Measurements from ENCODE around the gene GATB.

Gene GATB

DNA sequence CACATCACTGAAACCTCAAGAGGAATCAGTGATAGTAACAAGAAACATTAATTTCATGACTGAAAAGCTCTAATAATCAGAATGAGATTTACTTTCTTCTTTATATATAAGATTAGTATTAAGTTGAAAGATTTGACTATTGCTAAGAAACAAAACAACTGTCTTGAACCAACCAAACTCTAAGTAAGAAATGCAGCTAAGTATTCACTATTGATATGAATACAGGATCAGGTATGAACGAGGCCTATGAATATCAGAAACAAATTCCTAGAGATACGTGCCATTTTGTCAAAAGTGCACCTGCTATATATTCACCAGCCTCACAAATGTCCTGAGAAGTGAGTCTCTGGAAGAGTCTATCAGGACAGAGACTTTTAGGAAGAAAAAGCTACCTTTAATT lies 32.1 kb downstream of the GATB start:
- DNase-seq = no peak

- DNase-seq = no peak
Measured at GRCh38 chr4:151728006-151728405, 32.8 kb downstream of the GATB start.

DNA sequence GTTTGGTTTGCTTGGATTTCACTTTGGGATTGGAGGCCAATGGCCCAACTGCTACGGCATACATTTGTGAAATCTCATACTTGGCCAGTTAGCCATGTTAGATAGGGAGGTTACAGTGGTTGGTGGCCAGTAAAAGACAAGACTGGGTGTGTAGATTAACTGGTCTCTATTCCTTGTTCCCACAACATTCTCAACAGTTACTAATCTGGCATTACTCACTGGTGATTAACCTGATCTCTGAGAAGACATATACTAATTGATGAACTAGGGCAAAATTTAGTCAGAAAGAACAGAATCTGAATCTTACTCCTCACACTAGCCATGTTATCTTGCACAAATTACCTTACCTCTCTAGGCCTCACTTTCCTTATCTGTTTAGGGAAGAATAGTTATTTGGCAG lies 33.4 kb downstream of the GATB start:
- no peak for DNase-seq

GRCh38 chr4:151725087-151725486 lies 35.7 kb downstream of the GATB start:
- DNase-seq = no peak

- DNase-seq = no peak
Measured at GRCh38 chr4:151721916-151722315, 38.9 kb downstream of the GATB start.

DNA sequence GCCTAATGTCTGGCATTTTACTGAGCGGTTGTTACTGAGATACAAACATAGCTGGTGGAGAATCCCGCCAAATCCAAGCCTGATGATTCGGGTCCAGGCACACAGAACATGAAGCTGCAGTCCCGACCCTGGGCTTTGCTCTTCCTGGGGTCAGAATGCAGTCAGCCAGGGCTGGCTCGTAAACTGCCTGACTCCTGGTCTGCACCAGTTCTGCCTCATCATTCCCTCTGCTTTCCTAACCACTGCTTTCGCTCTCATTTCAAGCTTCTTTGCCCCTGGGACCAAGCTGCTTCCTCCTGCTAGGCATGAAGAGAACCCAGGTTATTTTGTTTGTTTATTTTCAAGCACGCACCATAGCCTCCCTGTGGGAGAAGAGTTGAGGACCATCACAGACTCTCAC lies 39.3 kb downstream of the GATB start:
- DNase-seq = no peak

DNA sequence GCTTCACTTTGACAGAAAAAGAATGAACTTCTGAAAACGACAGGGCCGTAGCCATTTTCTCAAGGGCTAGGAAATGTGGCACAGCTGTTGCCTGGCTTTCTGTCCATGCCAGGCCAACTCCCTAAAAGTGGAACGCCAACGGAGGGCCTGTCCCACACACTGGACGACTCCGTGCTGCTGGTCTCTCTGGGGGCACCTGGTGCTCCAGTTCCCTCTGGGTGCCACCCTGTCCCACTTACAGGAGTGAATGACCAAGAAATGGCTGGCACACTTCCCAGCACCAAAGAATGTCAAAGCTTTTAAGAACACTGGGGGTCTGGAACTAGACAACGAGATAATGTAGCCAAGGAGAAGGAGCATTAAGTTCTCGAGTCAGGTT lies 40.9 kb downstream of the GATB start:
- DNase-seq = no peak

- DNase-seq = no peak
Measured at GRCh38 chr4:151718984-151719955, 41.5 kb downstream of the GATB start.

DNA sequence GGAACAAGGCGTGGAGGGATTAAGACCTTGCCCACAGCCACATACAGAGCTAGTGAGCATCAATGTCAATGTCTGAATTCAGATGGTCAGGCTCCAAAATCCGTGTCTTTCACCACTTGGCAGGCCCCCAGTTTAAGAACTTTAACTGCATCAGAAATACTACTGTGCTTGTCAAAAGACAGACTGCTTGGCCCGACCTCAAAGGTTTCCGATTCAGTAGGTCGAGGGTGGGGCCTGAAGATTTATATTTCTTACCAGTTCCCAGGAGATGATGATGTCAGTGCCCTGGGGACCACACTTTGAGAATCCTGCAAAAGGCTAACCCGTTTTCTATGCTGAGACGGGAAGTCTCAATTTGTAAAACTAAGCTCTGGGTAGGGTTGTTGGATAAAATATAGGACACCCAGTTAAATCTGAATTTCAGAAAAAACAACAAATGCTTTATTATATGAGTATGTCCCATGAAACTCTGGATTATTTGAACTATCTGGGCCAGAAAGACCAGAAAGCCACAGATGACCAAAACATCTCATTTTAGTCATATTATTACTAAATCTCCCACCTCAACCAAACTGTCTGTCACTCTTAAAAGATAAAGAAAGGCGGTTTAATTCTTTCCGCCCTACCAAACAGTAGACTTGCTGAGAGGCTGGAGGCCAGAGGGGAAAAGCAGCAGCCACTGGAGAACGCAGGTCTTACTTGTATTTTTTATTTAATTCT lies 42.7 kb downstream of the GATB start:
- no peak for DNase-seq

GRCh38 chr4:151717314-151717713 lies 43.5 kb downstream of the GATB start:
- DNase-seq = no peak

GRCh38 chr4:151716324-151716723 lies 44.5 kb downstream of the GATB start:
- DNase-seq = no peak

- no peak for DNase-seq
Measured at GRCh38 chr4:151715881-151716280, 44.9 kb downstream of the GATB start.

- DNase-seq = no peak
Measured at GRCh38 chr4:151712777-151713176, 48.0 kb downstream of the GATB start.

DNA sequence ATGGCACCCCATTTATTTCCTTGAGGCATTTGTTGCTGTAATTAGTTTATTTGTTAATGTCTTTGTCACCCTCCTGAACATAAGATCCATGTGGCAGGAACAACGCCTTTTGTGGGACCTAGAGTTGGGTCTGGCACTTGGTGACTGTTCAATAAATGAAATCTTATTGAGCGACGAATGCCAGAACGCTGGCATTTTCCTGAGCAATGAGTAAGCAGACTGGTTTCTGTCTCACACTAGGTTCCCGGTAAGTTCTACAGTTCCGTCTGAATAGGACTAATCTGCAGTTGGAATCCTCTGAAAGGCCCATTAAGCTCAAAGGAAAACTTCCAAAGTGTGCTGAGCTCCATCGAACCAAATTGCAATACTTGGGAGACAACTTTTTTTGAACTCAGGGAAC lies 49.2 kb downstream of the GATB start:
- DNase-seq = no peak

- DNase-seq = no peak
Measured at GRCh38 chr4:151709587-151709986, 51.2 kb downstream of the GATB start.

DNA sequence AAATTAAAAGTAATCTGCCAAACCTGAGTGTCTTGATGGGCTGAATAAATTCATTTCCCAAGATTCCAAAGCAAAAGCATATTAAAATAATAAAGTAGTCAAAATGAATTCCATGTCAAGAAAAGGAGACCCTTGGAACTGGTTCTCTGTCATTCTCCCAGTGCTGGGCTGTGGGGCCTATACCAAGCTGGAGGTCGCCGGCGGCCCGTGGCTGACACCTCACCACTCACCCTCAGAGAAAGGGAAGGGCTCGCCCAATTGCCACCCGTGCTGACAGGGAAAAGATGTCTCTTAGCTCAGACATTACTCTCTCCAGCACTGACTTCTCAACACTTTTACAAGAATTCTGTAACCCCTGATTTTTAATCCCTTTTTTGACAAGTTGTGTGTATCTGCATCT lies 51.7 kb downstream of the GATB start:
- no peak for DNase-seq

DNA sequence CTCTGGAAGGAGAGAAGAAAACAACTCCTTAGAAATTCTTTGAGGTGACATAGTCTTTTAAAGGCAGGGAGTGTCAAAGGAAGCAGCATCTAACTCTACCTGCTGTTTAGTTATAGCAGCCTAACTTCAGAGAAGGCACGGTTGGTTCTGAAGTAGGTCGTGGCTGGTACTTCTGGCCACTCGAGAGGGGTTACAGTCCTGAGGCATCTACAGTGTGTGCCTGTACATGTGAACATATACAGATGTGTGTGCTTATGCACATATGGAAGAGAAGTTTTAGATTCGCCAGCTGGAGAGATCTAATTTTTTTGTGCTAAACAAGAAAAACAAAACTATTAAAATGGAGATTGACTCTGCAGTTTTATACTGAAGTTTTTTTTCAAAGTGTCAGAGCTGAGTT lies 52.7 kb downstream of the GATB start:
- DNase-seq = no peak

DNA sequence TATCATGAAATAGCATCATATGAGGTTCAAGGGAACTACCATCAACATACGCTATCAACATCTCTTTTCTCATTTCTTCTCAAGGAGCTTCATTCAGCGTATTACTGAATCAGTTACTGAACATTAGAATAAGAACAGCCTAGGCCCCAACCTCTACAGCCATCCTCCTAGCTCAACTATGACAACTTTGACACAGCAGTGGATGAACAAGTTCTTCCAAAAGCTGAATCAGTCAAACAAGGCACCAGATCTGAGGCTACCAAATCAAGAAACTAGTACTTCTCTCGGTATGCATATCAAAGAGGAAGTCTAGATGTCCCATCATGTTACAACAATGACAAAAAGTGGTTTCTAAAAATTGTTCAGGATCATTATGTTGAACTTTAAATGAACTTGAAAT lies 57.4 kb downstream of the GATB start:
- DNase-seq = no peak

- DNase-seq = no peak
Measured at GRCh38 chr4:151702256-151702655, 58.6 kb downstream of the GATB start.

- no peak for DNase-seq
Measured at GRCh38 chr4:151700566-151701316, 60.1 kb downstream of the GATB start.

- DNase-seq = no peak
Measured at GRCh38 chr4:151698213-151698612, 62.6 kb downstream of the GATB start.

DNA sequence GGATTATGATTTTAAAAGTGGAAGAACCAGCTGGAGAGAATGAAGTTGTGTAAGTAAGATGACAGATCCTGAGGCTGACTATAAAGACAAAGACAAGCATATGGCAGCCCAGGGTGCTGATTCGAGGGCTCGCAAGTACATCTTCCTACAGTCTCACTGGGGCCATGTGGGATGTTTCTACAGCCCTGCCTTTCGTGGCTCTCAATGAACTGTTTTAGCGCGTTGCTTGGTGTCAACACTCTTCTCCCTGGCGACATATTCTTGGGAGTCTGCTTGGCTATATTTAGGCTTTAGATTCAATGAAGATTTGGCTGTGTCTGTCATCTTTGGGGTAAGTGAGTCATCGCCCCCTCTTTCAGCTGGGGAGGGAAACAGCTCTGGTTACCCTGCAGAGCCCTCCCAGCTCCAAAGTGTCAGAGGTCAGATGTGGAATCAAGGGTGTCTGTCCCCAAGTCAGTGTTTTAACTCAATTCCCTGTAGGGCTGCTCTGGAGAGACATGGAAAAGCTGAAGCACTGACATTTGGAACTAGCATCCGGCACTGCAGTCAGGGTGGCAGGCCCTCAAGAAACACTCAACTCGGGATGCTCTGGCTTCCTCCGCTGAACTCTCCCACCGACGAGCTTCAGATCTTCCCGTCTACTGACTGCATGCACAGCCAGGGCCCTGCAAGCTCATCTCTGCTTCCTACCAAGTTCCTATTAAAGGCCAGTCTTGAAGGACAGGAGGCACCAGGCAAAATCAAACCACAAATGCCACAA lies 65.7 kb downstream of the GATB start:
- DNase-seq = no peak

Measured in activated naive CD4-positive, alpha-beta T cell treated with Interleukin-2 at 50 U/mL for 16 hours (primary cell).